GM12873 (cell line): ENCODE results near the gene RSPH1.

Experiments
- CTCF ChIP-seq: IDR thresholded peaks from 2 replicates; pipeline ENCODE4 v1.5.1; 2012; ENCODE audit warnings: low read depth, mild to moderate bottlenecking, moderate library complexity, low read length, control low read depth; ENCODE audit not compliant: insufficient read depth; ENCODE audit errors: missing control alignments

The RSPH1 gene

DNA sequence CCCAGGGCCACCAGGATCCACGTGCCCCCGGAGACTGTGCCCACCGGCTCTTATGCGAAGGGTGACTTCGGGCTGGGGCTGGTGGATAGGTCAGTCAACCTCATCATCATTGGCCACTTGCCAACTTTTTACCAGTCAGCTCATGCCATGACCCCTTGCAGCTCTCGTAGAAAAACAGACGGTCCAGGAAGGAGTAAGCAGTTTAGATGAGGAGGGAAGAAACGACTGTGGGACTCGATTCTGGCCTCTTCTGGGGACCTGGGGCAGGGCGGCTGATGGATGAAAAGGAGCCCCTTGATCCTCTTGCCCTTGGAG, 51.3 kb downstream of the RSPH1 start:
- no peak for TF ChIP-seq CTCF

DNA sequence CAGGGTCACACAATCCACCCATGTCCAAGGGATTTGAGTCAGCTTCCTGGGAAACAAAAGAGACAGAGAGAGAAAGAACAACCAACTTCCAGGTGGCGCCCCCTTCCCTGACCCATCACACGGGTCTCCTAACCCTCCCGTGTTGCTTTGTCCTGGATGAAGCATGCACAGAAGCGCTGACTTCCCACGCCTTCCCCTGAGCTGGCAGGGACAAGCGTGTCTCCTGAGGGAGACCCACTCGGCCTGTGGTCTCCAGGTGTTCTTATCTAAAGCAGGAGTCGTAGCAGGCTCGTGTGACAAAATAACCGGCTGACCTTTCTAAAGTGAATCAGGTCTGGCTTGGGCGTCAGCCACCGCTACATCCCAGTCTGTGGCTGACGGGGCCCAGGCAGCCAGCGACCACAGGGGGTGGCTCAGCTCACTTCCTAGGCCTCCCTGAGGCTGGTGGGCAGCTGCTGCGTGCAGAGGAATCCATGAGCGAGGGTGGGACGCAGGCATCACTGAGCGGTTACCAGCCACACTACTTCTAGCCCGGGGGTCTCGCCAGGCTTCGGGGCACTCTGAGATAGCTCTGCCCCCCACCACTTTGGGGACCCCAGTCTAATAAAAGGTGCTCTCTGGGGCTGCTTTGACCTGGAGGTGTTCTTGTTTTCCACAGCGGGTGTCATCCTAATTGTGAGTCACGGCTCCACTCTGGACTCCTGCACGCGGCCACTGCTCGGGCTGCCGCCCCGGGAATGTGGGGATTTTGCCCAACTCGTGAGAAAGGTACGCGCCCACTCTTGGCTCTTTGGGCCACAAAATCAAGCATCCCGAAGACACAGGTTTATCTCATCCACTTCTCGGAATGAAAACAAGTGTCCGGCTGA, 51.9 kb downstream of the RSPH1 start:
- no peak for TF ChIP-seq CTCF

DNA sequence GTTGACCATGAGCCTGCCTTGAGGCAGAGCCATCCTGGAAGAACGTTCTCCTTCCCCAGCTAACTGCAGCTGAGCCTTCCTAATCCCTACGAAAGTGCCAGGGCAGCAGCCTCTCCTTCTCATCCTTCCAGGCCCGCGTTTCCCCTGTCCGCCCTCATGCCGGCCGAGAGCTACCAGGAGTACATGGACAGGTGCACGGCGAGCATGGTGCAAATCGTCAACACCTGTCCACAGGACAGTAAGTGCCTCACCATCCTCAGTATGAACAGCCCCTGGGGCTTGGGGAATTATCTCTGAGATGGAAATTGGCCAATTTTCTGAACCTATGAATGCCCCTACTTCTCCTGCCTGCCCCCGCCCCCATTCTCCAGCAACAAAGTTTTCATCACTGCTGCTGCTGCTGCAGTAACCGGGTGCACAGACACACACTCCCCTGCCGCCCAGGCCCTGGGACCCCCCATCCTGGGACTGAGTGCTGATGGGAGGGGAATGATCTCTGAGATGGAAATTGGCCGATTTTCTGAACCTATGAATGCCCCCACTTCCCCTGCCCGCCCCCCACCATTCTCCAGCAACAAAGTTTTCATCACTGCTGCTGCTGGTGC, 52.7 kb downstream of the RSPH1 start:
- no peak for TF ChIP-seq CTCF

- TF ChIP-seq CTCF = no peak
These were observed 54.1 kb downstream of the RSPH1 start for GRCh38 chr21:42441963-42442362.

DNA sequence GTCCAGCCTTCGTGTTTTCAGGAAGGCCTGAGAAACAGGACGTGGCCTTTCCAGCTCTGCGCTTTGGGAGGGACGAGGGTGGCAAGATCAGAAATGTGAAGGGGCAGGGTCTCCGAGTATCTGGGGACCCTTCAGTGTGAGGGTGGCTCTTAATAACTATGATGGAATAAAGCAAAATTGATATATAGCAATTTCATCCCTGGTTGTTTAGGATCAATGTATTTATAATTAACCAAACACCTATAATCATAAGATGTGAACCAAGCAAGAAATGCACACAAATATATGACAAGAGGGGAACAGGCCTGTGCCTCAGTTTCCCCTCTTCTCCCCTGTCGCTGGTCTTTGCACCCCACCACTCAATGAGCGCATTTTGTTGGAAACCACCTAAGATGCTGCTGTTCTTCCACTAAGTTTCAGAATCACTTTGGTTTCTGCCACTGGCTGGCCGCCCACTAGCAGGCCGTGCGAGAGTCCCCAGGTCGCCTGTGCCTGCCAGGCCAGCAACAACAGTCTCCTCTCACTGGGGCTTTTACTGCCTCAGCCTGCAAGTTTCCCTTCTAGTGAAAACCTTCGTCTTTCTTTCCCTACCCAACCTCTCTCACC, 55.7 kb downstream of the RSPH1 start:
- TF ChIP-seq CTCF = no peak

GRCh38 chr21:42439284-42440186, 56.5 kb downstream of the RSPH1 start:
- TF ChIP-seq CTCF = no peak
